Measurements from ENCODE around the gene COL5A1.

The COL5A1 gene

GRCh38 chr9:134730011-134730760 lies 88.6 kb downstream of the COL5A1 start:
- DNase-seq, result no peak

DNA sequence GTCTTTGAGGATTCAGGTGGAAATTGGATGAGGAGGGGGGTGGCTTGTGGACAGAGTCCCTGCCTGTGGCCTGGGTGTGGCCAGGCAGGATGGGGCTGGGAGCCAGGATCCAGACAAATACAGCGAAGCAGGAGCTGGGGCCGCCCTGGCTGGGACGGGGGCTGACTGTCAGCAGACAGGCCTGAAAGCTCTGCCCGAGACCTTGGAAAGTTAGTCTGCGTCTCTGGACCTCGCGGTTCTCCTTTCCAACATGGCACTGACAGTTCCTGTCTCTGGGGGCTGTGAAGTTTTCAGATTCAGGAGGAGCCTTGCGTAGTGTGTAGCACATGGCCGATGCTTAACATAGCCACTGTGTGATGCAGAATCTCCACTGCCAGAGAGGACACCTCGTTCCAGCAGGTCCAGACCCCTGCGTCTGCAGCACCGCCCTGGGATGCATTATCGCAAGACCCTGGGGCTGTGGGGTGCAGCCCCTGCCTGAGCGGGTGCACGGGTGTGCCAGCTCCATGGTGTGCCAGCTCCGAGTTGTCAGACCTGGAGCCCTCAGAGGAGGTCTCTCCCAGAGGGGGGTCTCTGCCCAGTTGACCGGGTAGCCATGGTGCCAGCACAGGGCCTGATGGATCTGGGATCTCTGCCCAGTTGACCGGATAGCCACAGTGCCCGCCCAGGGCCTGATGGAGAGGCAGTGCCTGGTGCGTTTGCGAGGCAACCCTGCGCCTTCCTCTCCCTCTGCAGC lies 89.3 kb downstream of the COL5A1 start:
- DNase-seq, result no peak

DNA sequence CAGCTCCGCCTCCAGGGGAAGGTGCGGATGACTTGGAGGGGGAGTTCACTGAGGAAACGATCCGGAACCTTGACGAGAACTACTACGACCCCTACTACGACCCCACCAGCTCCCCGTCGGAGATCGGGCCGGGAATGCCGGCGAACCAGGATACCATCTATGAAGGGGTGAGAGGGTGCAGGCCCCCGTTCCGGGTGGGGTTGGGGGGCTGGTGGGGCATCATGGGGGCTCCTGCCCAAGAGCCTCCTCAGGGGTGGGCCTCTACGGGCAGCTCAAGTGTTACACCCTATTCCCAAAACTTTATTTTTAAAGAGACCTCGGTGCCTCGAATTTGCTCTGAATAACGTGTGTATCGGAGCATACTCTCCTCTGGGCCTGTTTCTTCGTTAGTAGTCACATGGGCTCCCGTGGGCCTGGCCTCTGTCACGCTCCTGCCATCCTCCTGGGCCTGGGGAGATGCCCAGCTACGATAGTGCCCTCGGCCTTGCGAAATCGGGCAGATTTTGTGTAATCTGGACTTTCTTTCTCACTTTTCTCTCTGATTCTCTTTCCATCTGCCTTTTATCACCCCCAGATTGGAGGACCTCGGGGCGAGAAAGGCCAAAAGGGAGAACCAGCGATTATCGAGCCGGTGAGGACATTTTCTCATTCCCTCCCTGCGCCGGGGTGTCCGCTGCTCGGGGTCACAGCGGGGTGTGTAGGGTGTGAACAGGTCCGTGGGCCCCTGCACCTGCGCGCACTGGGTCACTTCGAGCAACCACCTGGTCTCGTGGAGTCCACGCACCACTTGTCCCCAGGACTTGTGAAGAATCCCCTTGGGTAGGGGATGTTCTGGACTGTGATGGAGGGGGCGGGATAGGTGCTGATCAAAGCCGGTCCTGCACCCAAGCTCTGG lies 90.1 kb downstream of the COL5A1 start:
- DNase-seq, result no peak

DNA sequence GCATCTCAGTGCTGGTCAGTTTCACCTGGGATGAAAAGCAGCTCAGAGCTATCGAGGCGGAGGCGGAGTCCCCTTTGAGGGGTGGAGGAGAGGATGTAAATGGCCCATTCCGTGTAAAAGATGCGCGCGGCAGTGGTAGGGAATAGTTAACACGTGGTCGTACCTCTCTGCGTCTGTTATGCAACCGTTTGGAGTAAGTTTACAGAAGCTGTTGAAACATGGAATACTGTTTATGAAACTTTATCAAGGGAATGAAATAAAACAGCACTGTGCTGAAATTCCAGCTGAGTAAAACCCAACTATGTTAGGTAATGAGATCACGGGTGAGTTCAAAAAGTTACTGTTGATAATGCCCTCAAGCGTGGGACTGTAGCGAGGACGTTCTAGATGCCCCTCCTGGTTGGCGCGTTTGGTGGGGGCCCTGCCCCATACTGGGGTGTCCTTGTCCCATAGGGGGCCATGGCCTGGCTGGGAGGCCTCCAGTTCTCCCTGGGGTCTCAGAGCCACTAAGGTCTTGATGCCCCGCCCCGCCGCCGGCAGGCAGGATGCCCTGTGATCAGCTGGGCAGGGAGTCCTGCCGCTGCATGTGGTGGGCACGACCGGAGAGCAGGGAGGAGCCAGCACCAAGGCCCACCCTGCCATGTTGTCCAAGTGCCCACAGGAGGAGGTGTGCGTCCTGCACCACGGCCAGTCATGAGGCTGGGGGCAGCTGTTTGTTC lies 90.9 kb downstream of the COL5A1 start:
- no peak for DNase-seq

DNA sequence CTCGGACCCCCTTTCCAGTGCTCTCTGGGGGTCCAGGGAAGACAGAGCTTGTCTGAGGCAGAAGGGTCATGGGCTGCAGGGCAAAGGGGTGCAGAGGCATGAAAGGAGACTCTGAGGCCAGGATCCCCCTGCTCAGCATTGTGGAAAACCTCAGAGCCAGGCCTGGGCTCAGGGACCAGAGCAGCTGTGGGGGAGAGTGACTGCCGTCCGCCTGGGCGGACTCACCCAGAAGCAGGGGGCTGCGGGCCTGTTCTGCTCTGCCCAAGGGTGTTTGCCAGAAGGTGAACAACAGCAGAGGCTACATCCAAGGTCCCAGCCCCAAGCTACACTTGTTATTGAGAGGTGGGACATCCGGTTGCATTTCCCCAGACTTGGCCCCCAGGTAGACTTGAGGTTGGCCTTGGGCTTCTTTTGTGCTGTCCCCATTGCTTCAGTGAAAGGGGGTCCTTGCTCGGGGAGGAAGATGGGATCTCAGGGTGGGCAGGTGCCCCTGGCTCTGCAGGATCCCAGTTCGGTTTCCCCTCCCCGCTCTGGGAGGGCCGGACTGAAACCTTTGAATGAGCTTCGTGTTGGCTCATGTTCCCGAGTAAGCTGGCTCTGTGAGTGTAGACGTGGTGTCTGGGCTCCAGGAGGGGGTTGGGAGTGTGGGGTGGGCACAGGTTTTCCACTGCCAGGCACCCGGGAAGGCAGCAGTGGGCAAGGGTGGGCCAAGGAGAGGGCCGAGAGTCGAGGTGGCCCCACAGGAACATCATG lies 92.1 kb downstream of the COL5A1 start:
- DNase-seq, result no peak

GRCh38 chr9:134734270-134734669 lies 92.7 kb downstream of the COL5A1 start:
- DNase-seq, result no peak

DNA sequence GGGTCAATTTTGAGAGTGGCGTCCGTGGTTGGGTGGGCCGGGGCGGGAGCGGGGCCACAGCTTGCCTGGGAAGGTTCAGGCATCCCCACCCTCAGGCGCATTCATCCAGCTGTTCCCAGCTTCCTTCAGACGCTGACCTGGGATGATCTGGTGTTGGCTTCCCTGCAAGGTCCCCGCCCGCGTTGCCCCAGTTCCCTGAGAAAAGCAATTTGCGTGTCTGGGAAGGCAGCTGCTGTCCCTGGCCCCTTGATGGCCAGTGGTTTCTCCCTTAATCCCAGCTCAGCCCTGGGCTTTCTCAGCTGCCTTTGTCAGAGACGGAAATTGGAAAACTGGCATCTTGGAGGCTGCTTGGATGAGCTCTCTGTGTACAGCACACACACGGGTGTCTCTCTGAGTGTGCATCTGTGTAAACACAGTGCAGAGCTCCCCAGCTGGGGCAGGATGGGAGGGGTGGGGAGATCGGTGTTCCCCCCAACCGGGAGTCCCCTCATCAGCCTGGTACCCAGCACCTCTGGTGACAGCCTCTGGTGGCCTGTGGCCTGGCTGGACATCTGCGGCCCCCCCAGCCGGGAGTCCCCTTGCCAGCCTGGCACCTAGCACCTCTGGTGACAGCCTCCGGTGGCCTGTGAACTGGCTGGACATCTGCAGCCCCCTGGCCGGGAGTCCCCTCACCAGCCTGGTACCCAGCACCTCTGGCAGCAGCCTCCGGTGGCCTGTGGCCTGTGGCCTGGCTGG lies 94.0 kb downstream of the COL5A1 start:
- peak; percentile 66 for DNase-seq

GRCh38 chr9:134736791-134737497 lies 95.3 kb downstream of the COL5A1 start:
- DNase-seq, result no peak

GRCh38 chr9:134737842-134738580 lies 96.4 kb downstream of the COL5A1 start:
- no peak for DNase-seq

- DNase-seq, result peak; percentile 91
Observed at GRCh38 chr9:134738869-134739659, 97.5 kb downstream of the COL5A1 start.

- no peak for DNase-seq
Observed at GRCh38 chr9:134739660-134739968, 98.0 kb downstream of the COL5A1 start.

DNA sequence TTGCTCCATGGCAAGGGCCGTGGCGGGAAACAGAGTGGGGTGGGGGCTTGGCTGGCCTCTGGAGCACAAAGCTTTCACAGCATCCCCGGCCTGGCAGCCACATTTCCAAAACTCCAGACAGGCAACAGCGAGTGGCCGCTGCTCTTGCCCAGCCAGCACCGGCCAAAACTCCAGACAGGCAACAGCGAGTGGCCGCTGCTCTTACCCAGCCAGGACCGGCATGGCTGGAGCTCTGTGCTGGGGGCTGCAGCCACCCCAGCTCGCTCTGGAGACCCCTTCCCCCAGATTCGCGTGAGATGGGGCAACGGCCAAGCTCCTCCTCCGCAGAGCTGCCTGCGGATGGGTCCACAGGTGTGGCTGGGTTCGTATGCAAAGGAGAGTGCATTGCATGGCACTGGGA lies 98.5 kb downstream of the COL5A1 start:
- no peak for DNase-seq

DNA sequence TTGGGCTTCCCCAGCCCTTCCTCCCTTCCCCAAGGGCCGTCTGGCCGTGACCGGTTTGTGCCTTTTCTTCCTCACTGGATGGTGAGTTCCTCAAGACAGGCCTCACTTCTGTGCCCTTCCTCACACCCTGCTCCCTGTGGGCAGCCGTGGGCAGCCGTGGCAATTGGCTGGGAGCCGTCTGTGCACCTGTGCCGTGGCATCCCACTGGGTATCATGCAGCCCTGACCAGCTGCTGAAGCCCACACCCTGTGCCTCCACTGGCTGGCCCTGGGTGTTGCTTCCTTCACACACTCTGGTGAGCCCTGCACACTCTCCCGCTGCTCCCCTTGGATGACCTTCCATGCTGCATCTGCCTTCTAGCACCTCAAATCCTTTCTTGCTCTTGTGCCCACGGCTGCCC lies 100.2 kb downstream of the COL5A1 start:
- DNase-seq, result no peak

GRCh38 chr9:134742822-134743535 lies 101.4 kb downstream of the COL5A1 start:
- DNase-seq, result no peak

- no peak for DNase-seq
Observed at GRCh38 chr9:134743853-134744252, 102.2 kb downstream of the COL5A1 start.

- no peak for DNase-seq
Observed at GRCh38 chr9:134744385-134745295, 103.0 kb downstream of the COL5A1 start.

DNA sequence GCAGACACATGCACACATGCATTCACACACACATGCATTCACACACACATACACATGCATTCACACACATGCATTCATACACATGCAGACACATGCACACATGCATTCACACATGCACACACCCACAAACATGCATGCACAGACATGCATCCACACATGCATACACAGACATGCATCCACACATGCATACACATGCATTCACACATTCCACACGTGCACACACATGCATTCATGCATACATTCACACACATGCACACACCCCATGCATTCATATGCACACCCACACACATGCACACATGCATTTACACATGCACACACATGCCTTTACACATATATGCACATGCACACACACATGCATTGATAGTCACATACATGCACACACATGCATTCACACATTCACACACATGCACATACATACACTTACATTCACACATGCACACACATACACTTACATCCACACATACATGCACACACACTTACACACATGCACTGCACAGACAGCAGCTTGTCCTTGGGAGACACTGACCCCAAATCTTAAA lies 106.4 kb downstream of the COL5A1 start:
- no peak for DNase-seq

All from eye (tissue), 1 donor.